HG02642 (cell line): ENCODE data around the gene SIX1.
A peak's percentile ranks its signal among the peaks of the same experiment; 100 is the strongest.

Source experiments
- ATAC-seq: cut with Tn5 transposase; IDR thresholded peaks from one replicate; pipeline ENCODE4 v1.9.1; 2021; ENCODE audit warnings: mild to moderate bottlenecking; ENCODE audit not compliant: unreplicated experiment, poor library complexity

Gene SIX1

DNA sequence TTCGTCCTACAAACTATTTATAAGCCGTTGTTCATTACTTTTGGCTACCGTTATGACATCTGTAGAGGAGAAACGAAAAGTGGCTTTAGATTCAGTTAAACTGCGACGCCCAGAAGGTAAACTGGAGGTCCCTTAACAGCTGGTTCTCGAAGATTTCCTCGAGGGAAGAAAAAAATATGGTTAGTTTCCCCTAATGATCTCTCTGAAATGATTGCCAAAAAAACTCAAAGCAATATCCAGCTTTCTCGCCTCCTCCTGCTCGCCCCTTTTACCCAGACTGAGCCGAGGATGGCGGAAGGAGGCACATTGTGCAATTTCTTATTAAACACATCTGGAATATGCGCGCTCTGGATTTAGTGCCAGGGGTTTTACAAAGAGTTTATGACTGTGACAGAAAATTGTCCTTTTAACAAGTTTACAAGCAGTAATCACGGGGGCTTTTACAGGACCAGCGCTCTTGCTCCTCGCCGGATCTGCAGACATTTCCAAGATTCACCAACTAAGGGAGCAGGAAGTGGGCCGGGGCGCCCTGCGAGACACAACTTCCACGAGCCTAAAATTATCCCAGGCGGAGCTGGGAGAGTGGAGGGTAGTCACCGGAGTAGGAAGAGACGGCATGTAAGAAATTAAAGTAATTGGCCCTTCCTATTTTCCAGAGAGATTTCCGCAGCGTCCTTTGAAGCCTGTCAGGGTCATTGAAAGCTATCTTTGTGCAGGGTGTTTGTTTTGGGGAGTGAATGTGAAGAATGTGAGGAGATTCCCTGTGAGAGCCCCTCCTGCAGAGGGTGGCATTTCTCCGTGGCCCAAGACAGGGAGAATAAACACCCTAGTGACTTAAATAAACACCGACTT is 5.6 kb downstream of the SIX1 start:
- no peak for ATAC-seq

DNA sequence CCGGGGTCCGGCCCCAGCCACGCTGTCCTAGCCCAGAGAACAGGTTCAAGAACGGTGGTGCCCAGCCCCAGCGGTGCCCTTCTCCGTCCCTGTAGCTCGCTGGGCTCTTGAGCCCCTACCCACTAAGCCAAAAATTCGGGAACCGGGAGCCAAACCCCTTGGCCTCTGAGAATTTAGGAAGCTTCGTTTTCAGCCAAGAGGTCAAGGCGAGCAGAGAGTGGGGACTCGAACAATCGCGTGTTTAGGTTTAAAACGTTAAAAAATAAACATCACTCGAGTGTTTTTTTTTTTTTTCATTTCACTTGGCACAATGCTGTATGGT is 6.2 kb downstream of the SIX1 start:
- no peak for ATAC-seq

DNA sequence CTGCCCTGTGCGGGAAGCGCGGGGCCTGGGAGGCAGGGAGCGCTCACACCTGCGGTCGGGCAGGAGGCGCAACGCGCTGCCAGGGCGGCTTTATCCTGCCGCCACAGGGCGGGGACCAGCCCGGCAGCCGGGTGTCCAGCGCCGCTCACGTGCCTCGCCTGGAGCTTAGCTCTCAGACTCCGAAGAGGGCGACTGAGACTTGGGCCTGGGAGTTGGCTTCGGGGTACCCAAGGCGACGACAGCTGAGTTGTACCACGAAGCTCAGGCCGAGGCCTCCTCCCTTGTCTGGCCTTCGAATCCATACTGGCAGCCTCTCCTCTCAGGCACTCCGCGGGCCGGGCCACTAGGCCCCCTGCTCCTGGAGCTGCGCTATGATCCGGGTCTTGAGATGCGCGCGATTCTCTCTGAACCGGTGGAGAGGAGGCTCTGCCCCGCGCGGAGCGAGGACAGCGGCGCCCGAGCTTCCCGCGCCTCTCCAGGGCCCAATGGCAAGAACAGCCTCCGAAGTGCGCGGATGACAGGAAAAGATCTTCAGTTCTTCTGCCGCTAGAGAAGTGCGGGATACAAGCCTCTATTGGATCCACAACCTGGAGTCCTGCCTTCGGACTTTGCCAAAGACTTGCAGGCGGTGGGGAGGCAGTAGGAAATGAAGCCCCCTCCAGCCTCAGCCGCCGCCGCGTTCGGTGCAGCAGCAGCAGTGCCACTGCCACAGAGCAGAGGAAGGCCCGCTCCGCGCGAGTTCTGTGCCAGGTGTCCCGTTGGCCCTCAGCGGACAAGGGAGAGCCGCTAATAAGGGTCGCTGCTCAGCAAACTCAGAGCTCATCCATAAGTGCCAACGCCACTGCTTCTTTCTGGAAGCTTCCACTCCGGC is 6.8 kb downstream of the SIX1 start:
- ATAC-seq: no peak

DNA sequence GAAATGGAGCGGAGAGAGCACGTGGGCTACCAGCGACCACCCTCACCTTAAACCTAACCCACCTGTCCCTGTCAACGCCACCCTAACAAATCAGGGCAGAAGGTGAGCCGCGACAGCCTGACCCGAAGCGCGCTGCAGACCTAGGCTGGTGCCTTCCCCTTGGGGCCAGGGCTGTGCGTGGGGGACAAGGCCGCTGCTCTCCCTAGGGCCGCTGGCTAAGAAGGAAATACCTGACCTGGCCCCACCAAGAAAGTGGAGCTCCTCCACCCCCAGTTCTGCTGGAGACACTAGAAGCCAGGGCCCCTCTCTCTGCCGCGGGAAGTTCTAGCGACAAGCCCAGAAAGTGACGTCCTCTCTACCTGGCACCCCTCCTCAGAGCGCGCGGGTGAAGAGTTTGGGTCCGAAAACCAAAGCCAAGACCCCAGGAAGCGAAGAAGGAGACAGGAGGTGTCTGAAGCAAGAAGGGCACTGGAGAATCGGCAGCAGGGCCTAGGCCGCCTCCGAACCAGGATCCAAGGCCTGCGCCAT is 7.5 kb downstream of the SIX1 start:
- ATAC-seq: no peak

DNA sequence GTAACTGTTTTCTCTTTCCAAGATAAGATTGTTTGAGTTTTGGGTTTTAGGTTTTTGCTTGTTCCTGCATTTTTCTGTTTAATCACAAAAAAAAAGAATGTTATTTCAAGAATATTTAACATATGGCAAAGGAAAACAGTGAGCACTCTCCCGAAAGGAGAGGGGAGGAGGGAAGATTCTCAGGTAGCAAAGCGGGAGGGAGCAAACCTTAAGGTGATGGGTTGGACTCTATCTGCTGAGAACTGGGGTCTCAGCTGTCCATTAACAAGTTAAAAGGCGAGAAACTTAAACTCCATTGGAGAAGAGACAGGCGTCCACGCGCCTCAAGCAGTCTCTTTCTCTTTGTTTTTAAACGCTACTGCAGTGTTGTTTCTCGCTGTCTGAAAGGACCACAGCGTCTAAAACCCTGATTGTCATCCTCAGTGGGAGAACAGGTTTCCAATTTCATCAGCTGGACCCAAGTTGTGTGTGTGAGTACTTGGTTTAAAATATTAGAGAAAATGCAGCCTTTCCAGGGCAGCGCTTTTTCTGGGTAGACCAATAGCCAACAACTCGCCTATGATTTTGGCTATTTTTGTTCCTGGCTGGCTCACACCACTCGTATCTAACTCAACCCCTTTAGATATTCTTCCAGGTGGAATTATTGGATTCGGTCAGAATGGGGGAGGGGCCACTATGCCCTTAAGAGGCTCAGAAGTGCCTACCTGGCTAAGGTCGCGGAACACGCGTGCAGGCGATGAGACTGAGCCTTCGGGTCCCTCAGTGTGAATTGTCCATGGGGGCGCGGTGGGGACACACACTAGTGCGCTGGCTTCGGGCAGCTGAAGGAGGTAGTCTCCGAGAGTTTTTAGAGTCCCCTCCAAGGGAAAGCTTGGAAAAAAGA is 8.2 kb downstream of the SIX1 start:
- ATAC-seq: no peak

DNA sequence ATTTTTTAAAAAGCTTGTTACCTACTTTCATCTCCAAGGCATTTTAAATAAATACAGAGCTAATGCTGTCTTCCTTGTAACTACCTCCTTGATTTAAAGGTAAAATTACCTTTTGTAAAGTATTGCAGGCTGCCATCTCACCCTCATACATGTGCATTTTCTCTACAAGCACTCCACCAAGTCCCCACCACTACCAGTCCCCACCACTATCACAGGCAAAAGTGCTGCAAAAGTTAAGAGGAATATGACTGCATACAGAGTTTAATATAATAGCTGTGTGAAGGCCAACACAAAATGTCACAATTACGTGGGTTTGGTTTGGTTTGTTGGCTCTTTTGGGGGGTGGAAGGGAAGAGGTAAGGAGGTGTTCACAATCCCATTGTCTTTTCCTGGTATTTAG is 9.6 kb downstream of the SIX1 start:
- no peak for ATAC-seq

DNA sequence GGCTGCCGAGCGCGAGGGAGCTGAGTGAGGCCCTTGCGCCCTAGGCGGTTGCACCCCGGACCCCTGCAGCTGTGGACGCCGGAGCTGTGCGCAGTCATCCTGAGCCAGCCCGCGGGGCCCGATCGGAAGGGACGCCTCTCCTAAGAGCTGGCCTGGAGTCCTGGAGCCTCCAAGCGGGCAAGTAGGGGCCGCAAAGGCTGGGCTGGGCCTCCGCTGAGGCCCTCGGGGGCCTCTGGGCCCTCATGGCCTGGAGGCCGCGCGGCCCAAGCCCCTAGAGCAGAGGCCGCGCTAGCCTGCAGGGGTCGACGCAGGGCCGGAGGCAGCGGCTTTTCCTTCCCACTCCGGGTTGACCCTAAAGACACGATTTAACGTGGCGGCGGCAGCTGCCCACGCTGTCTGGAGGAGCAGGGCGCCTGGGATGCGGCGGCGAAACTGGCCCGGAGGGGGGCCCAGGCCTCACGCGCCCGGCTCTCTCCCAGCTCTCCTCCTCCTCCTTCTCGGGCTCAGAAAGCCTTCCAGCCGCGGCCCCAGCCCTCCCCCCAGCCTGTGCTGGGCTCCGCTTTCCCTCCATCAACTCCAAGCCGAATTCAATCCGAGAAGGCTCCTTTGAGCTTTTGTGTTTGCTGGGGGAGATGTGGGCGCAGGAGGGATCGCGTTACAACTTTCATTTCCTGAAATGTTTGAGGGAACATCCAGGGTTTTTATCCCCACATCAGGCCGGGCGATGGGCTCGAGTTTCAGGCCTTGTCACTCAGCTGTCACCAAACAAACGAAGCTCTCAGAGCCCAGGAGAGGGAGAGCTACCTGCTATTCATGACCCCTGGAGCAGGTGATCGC is 11.6 kb downstream of the SIX1 start:
- no peak for ATAC-seq

DNA sequence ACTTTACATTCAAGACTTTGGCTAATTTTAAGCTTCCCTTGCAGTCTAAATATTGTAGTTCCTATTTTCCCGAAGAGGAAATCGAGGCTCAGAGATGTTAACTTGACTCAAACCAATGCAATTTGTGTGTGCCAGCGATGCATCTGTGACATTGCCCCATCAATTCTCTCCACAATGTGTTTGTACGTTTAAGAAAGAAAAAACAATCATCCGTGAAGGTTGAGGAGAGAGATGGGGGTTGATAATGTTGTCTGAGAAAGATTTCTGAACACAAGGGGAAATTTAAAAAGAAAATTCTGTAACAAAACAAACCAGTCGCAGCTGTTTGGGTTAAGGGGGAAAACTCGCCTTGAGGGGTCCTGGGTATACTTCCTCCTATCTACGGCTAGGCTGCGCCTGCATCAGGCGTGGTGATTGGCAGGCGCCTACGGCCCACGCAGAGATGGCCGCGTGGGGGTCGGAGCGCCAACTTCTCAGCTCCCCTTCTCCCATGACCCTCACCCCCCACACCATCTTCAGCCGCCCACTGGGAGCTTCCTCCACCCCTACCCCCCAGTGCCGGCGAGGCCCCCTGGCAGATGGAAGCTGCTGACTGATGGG is 12.3 kb downstream of the SIX1 start:
- no peak for ATAC-seq

DNA sequence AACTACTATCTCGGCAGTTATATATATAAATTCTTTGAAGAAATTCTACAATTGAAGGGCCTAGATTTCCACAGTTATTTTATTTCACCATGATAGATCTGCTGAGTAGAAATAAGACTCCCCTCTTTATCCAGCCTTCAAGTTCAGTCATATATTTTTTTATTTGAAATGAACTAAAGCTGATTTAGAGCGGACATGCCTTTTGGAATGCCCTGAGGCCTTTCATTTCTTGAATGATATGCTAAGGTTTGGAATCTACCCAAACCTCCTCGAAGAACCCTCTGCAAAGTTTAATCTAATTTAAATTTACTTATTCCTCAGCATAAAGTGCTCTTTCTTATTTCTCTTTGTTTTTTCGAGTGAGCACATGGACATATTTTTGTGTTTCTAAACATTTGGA is 15.1 kb downstream of the SIX1 start:
- no peak for ATAC-seq

DNA sequence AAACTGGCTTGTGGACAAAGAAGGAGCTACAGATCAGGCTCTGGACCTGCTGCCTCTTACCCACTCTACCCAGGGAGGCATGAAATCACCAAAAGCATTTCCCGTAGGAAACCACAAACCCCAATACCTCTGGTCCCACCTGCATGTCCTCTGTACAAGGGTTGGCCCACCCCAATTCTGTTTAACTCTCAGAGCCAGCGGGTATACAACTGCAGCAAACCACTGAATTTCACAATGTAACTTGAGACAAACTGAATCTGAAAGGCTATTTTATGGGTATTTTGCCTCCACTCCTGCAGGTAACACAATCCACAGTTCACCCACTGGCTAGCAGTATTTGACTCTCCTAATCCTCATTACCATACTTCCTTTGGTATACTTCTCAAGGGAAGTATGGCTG is 16.5 kb downstream of the SIX1 start:
- peak; percentile 59 for ATAC-seq

DNA sequence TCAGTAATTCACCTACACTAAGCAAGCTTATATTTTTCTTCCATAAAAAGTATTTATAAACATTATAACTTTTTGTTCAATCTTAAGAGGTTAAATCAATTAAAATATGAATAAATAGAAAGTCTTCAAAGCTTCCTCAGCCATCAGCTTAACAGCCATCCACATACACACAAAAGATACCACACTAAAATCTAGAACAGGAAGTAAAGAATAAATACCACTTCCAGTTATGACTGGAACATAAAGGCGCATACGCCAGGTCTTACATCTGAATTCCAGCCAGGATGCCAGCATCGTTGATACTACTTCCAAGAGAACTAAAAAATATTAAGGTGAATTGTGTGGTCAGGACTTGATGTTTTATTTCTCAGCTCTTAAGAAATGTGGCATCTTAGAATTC is 17.0 kb downstream of the SIX1 start:
- peak; percentile 58 for ATAC-seq

DNA sequence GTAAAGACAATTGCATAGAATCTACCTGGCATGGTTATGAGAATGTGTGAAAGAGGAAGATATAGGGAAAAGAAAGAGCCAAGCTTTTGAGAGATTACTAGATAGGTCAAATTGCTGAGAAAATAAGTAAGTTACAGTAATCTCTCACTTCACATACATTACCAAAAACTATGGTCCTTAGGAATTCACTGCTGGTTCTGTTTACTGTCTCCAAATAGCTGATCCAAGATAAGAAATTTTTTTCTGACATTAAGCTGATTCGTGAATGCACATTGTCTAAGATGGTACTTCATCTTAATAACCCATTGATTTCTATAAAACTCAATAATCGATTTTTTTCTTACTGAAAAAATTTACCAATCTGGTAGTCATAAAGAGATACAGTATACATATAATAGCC is 17.4 kb downstream of the SIX1 start:
- no peak for ATAC-seq

DNA sequence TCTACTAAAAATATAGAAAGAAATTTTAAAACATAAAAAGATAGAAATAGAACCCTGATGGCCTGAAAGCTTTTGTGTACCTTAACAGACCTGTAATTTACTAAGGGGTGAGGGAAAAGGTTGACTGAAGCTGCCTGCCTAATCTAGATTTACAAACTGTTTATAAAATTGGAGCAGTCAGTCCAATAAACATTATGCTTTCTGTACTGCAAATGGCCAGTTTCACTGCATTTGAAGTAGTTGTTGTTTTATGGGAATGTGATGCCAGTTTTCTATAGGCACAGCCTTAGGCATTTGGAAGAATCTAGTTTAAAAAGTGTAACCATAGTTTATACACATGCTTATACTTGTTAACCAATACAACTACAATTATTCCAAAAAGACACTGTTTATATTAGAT is 19.1 kb downstream of the SIX1 start:
- ATAC-seq: no peak

DNA sequence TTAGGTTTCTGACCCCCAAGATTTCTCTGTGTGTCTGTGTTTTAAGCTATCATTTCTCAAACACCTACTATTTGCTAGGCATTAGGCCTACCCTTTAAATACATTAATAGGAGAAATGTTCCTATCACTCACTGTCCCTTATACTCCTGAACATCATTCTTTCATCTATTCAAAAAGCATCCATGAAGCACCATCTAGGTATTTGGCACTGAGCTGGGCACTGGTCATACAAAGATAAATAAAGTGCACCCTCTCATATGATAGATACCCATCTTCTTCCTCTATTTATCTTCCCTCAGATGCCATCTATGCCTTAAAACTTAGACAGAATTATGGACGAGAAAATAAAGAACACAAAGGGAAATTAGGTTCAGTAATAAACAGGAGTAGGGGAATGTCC is 20.4 kb downstream of the SIX1 start:
- no peak for ATAC-seq

DNA sequence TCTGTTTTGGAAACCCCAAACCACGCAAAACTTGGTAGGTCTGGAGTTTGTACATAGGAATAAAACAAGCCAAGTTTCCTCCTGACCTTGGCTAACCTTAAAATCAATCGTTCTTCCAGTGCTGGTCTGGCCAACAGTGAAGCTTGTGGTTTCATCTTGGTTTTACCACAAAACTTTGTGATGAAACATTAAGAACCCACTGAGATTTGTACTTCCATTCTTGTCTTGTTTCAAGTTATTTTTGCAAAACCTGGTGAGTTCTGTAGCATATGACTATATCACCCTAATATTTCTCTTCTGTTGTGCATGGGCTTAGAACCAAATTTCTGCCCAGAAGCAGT is 26.4 kb downstream of the SIX1 start:
- no peak for ATAC-seq

DNA sequence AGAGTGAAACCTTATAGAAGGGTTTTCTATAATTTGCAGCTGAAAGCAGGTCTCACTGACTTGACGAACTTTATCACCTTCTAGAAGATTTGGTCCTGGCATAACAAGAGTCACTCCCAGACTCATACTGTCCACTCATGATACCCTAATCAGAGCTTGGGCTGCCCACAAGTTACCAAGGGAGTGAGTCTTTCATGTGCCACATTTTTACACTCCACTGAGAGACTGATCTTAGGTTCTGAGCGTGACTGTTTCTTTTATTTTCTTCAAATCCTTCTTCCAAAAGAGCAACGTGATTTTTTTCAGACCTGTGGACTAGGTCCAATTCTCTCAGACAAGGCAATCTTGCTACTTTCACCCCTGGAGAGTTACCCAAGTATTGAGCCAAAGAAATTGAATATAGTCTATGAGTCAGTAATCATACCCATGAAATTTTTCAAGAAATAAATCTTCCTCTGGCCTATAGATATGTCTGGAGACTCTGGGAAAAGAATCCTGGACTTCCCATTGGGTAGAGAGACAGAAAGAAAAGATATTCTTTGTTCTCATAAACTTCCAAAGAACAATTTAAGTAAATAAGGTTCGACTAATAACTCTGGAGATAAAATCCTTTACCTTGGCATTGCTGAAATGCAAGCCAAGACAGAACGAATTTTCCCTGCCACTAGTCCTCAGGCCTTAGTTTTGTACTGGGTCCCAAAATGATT is 26.9 kb downstream of the SIX1 start:
- no peak for ATAC-seq

DNA sequence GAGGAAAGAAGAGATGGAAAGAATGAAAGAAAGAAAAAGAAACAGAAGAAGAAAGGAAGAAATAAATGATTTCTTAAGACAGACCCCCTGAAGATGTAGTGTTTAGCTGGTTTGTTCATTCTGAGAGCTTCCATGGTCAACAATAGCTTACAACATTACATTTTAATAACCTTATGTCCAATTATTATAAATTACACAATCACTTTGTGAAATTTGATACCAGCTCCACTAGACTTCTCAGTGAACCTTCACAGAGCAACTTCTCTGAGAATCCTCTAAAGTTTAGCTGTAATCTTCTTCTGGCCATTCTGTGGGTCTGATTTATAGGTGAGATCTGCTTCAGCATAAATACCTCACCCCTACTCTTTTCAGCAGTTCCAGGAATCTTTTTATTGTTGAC is 27.9 kb downstream of the SIX1 start:
- no peak for ATAC-seq

DNA sequence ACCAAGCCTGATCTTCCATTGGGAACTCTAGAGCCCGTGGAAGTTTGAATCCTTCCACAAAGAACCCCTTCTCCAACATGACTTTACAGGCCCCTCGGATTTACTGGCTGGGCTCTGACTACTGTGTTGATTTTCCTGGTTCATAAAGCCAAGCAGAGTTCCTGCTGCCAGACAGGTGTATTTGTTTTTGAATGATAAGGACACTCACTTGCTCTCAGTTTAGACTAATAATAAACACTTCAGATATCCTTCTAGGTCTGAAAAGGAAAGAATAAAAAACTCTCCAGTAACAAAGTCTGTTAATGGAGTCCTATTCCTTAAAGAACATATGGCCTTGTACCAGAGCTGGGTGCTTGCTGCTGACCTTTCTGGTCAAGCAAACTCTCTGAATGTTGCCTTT is 31.0 kb downstream of the SIX1 start:
- ATAC-seq: no peak

DNA sequence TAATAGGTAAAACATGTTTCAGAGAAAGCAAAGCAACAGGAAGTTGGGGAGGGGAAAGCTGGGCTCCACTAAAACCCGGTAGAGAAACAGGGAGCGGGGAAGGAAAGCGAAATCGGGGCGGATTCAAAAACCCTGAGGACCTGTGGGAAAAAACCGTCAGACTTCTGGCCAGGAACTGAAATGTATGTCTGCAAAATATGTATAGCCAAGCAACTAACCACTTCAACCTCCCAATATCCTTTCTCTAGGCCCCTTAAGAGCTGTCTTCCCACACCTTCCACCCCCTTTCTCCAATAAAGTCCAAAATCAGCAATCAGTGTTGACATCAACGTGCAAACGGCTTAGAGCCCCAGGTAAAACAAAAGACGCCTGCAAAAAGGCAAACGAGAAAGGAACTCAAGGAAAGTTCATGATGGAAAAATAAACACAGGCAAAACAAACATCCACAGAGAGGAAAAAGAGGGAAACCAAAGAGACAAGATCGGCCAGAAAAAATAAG is 32.8 kb downstream of the SIX1 start:
- ATAC-seq: no peak
